Measurements from ENCODE around the gene AEBP1.

The AEBP1 gene

GRCh38 chr7:44144968-44145478 is 40.9 kb downstream of the AEBP1 start:
- no peak for DNase-seq (ENCODE audit: extremely low read depth, low read depth)
- no peak for TF ChIP-seq CTCF (IDR thresholded peaks at IDR 0.05; ENCODE audit: low read depth, low read length)

GRCh38 chr7:44145479-44145968 is 41.4 kb downstream of the AEBP1 start:
- DNase-seq (ENCODE audit: extremely low read depth, low read depth): no peak
- no peak for TF ChIP-seq CTCF (IDR thresholded peaks at IDR 0.05; ENCODE audit: low read depth, low read length)

- DNase-seq (ENCODE audit: extremely low read depth, low read depth): peak; percentile 20
- no peak for TF ChIP-seq CTCF (IDR thresholded peaks at IDR 0.05; ENCODE audit: low read depth, low read length)
Observed at GRCh38 chr7:44145969-44146911, 42.1 kb downstream of the AEBP1 start.

- no peak for DNase-seq (ENCODE audit: extremely low read depth, low read depth)
- TF ChIP-seq CTCF (IDR thresholded peaks at IDR 0.05; ENCODE audit: low read depth, low read length): no peak
Observed at GRCh38 chr7:44147026-44147991, 43.2 kb downstream of the AEBP1 start.

- no peak for TF ChIP-seq CTCF (IDR thresholded peaks at IDR 0.05; ENCODE audit: low read depth, low read length)
- no peak for DNase-seq (ENCODE audit: extremely low read depth, low read depth)
Observed at GRCh38 chr7:44148166-44148565, 44.0 kb downstream of the AEBP1 start.

- DNase-seq (ENCODE audit: extremely low read depth, low read depth): no peak
- no peak for TF ChIP-seq CTCF (IDR thresholded peaks at IDR 0.05; ENCODE audit: low read depth, low read length)
Observed at GRCh38 chr7:44148961-44149536, 44.9 kb downstream of the AEBP1 start.

All from AG09319 (cell line).